Vagina (tissue), 2 donors: ENCODE results near the gene LURAP1L.

Experiments
- CTCF ChIP-seq, 3 experiments: fragments of 450-650 bp in 2 of 3; fragments of 200-600 bp in 1 of 3; sonication (generic) in 1 of 3; IDR thresholded peaks; one replicate each; pipeline ENCODE4 v1.5.1; 2017 to 2019; ENCODE audit warnings: antibody characterized with exemption in 3 of 3, mild to moderate bottlenecking in 2 of 3, moderate library complexity in 2 of 3
- POLR2A ChIP-seq, 2 donors: fragments of 450-650 bp; IDR thresholded peaks; one replicate each; pipeline ENCODE4 v1.6.1; 2017; ENCODE audit warnings: antibody characterized with exemption in 2 of 2, mild to moderate bottlenecking in 2 of 2, moderate library complexity in 2 of 2

- TF ChIP-seq CTCF (IDR thresholded peaks at IDR 0.05) (no peak), POLR2A (IDR thresholded peaks at IDR 0.05) (no peak)
These were observed 34.9 kb downstream of the LURAP1L start for GRCh38 chr9:12809720-12810119.
